ENCODE data around the gene CCR2.
A peak's percentile ranks its signal among the peaks of the same experiment; 100 is the strongest.

Gene CCR2

GRCh38 chr3:46353647-46354410 is at the start of gene CCR2:
TSS of gene CCR2 (plus strand) at chr3:46354111. CDS start at chr3:46357528, 3,417 bp downstream.
- peak; percentile 83 for DNase-seq (ENCODE audit: low read depth)
- TF ChIP-seq POLR2A (IDR thresholded peaks at IDR 0.05; ENCODE audit: extremely low read depth, insufficient read length) (no peak), MYC (IDR thresholded peaks at IDR 0.05; ENCODE audit: low read depth, low read length) (no peak; the same call in 1 of the 2 replicates), CTCF (IDR thresholded peaks at IDR 0.05; ENCODE audit: low read depth, low read length) (no peak), MAX (IDR thresholded peaks at IDR 0.05; ENCODE audit: low read depth, low read length) (no peak)
- peak within 1 kb of the TSS; percentile 33 for H3K4me3 ChIP-seq (ENCODE audit: low read depth, low read length)

- DNase-seq (ENCODE audit: low read depth): no peak
- TF ChIP-seq POLR2A (IDR thresholded peaks at IDR 0.05; ENCODE audit: extremely low read depth, insufficient read length) (no peak), MAX (IDR thresholded peaks at IDR 0.05; ENCODE audit: low read depth, low read length) (no peak), MYC (IDR thresholded peaks at IDR 0.05; ENCODE audit: low read depth, low read length) (no peak), CTCF (IDR thresholded peaks at IDR 0.05; ENCODE audit: low read depth, low read length) (no peak)
- H3K4me3 ChIP-seq (ENCODE audit: low read depth, low read length): no peak overlapping the region
Observed at GRCh38 chr3:46304739-46305138, 49.2 kb upstream of the CCR2 start.

DNA sequence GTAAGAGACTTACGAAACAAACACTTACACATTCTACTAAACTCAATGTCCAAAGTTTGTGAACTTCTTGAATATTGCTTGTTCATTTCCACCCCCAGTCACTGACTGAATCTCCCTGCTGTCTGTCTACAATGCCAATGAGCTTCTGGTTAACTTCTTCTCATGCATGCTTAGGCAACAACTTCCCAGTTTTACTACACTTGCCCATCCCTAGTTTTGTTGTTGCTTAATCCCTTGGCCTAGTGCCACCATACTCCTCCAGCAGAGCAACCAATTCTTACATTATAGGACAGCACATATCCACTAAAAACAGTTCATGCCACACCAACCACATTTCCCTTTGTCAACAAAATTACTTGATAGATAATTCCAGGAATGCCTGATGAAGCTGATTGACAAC is 40.9 kb upstream of the CCR2 start:
- no peak overlapping the region for H3K4me3 ChIP-seq (ENCODE audit: low read depth, low read length)
- peak; percentile 92 for DNase-seq (ENCODE audit: low read depth)
- TF ChIP-seq CTCF (IDR thresholded peaks at IDR 0.05; ENCODE audit: low read depth, low read length) (no peak), MYC (IDR thresholded peaks at IDR 0.05; ENCODE audit: low read depth, low read length) (peak; percentile 13; the same call in 1 of the 2 replicates), MAX (IDR thresholded peaks at IDR 0.05; ENCODE audit: low read depth, low read length) (no peak)

DNA sequence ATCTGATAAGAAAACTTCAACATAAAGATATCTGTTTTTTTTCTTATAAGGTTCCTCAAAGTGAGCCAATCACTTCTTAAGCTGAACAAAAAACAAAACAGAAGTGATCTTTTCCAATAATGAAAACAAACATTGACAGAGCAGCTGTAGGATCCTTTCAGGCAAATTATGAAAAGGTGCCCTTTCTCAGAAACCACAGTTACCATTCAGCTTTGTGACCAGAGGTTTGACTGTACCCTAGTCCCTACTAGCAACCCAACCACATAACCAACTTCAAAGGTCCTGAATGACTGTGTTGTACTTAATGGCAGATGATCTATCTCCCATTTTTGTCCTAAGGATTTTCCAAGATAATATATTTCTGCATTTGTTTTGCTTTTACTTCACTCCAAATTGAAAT is 39.4 kb upstream of the CCR2 start:
- DNase-seq (ENCODE audit: low read depth): no peak
- TF ChIP-seq MYC (IDR thresholded peaks at IDR 0.05; ENCODE audit: low read depth, low read length) (no peak), MAX (IDR thresholded peaks at IDR 0.05; ENCODE audit: low read depth, low read length) (no peak), CTCF (IDR thresholded peaks at IDR 0.05; ENCODE audit: low read depth, low read length) (no peak), POLR2A (IDR thresholded peaks at IDR 0.05; ENCODE audit: extremely low read depth, insufficient read length) (no peak)
- no peak overlapping the region for H3K4me3 ChIP-seq (ENCODE audit: low read depth, low read length)

- TF ChIP-seq CTCF (IDR thresholded peaks at IDR 0.05; ENCODE audit: low read depth, low read length) (no peak), MYC (IDR thresholded peaks at IDR 0.05; ENCODE audit: low read depth, low read length) (no peak), MAX (IDR thresholded peaks at IDR 0.05; ENCODE audit: low read depth, low read length) (no peak), POLR2A (IDR thresholded peaks at IDR 0.05; ENCODE audit: extremely low read depth, insufficient read length) (no peak)
- no peak for DNase-seq (ENCODE audit: low read depth)
- H3K4me3 ChIP-seq (ENCODE audit: low read depth, low read length): no peak overlapping the region
Observed at GRCh38 chr3:46316206-46316605, 37.7 kb upstream of the CCR2 start.
